ENCODE results near the gene FBXL17.

Gene FBXL17

GRCh38 chr5:107885601-107886000 is 496.3 kb downstream of the FBXL17 start:
- Histone ChIP-seq H2AFZ (ENCODE audit: low read length) (no peak overlapping the region), H3K79me2 (ENCODE audit: insufficient read depth, low read length) (no peaks in the 10 kb centered on the region), H3K27me3 (ENCODE audit: insufficient read depth, low read length, poor library complexity, severe bottlenecking) (no peaks in the 10 kb centered on the region), H3K36me3 (ENCODE audit: insufficient read depth, low read length) (no peaks in the 10 kb centered on the region), H3K4me3 (ENCODE audit: low read length, poor library complexity, severe bottlenecking) (no peak overlapping the region), H4K20me1 (ENCODE audit: insufficient read depth, low read length, poor library complexity, severe bottlenecking) (no peaks in the 10 kb centered on the region), H3K9me3 (ENCODE audit: insufficient read depth, low read depth, low read length) (no peaks in the 10 kb centered on the region), H3K9me2 (replicated peaks; ENCODE audit: low read depth, low read length) (no peaks in the 10 kb centered on the region), H3F3A (ENCODE audit: low read depth) (no peaks in the 10 kb centered on the region), H3K4me2 (ENCODE audit: low read depth, low read length, poor library complexity, severe bottlenecking) (peak overlapping the region; percentile 48), H3K9ac (ENCODE audit: low read depth, low read length, poor library complexity, severe bottlenecking) (no peak overlapping the region), H3K4me1 (ENCODE audit: insufficient read depth, low read length, poor library complexity, severe bottlenecking) (peaks cover 20% of the 10 kb centered on the region)
- no peak for TF ChIP-seq CTCF (conservative IDR thresholded peaks at IDR 0.05; ENCODE audit: low read length)
- TF ChIP-seq EZH2phosphoT487 (IDR thresholded peaks at IDR 0.05; ENCODE audit: borderline replicate concordance): no peak; the same call in 1 of the 2 replicates

- Histone ChIP-seq H4K20me1 (ENCODE audit: insufficient read depth, low read length, poor library complexity, severe bottlenecking) (no peaks in the 10 kb centered on the region), H2AFZ (ENCODE audit: low read length) (no peak overlapping the region), H3K4me3 (ENCODE audit: low read length, poor library complexity, severe bottlenecking) (no peak overlapping the region), H3K9me2 (replicated peaks; ENCODE audit: low read depth, low read length) (no peaks in the 10 kb centered on the region), H3K9me3 (ENCODE audit: insufficient read depth, low read depth, low read length) (no peaks in the 10 kb centered on the region), H3K79me2 (ENCODE audit: insufficient read depth, low read length) (no peaks in the 10 kb centered on the region), H3K9ac (ENCODE audit: low read depth, low read length, poor library complexity, severe bottlenecking) (no peak overlapping the region), H3K27me3 (ENCODE audit: insufficient read depth, low read length, poor library complexity, severe bottlenecking) (no peaks in the 10 kb centered on the region), H3K4me1 (ENCODE audit: insufficient read depth, low read length, poor library complexity, severe bottlenecking) (peaks cover 20% of the 10 kb centered on the region), H3F3A (ENCODE audit: low read depth) (no peaks in the 10 kb centered on the region), H3K4me2 (ENCODE audit: low read depth, low read length, poor library complexity, severe bottlenecking) (peak overlapping the region; percentile 48), H3K36me3 (ENCODE audit: insufficient read depth, low read length) (no peaks in the 10 kb centered on the region)
- TF ChIP-seq EZH2phosphoT487 (IDR thresholded peaks at IDR 0.05; ENCODE audit: borderline replicate concordance) (no peak), CTCF (conservative IDR thresholded peaks at IDR 0.05; ENCODE audit: low read length) (no peak)
Measured at GRCh38 chr5:107884871-107885270, 497.0 kb downstream of the FBXL17 start.

GRCh38 chr5:107878661-107879060 is 503.2 kb downstream of the FBXL17 start:
- Histone ChIP-seq H3K79me2 (ENCODE audit: insufficient read depth, low read length) (no peaks in the 10 kb centered on the region), H3K27me3 (ENCODE audit: insufficient read depth, low read length, poor library complexity, severe bottlenecking) (no peaks in the 10 kb centered on the region)

More at GRCh38 chr5:107878661-107879060, 503.2 kb downstream of the FBXL17 start:
- H3K36me3 ChIP-seq (ENCODE audit: insufficient read depth, low read length): no peaks in the 10 kb centered on the region
- no peaks in the 10 kb centered on the region for H3K9me3 ChIP-seq (ENCODE audit: insufficient read depth, low read depth, low read length)
- no peaks in the 10 kb centered on the region for H4K20me1 ChIP-seq (ENCODE audit: insufficient read depth, low read length, poor library complexity, severe bottlenecking)
- TF ChIP-seq CTCF (conservative IDR thresholded peaks at IDR 0.05; ENCODE audit: low read length): no peak
- TF ChIP-seq EZH2phosphoT487 (IDR thresholded peaks at IDR 0.05; ENCODE audit: borderline replicate concordance): no peak
- no peak overlapping the region for H3K4me2 ChIP-seq (ENCODE audit: low read depth, low read length, poor library complexity, severe bottlenecking)
- no peak overlapping the region for H3K4me3 ChIP-seq (ENCODE audit: low read length, poor library complexity, severe bottlenecking)
- no peaks in the 10 kb centered on the region for H3K9me2 ChIP-seq (replicated peaks; ENCODE audit: low read depth, low read length)
- no peak overlapping the region for H3K9ac ChIP-seq (ENCODE audit: low read depth, low read length, poor library complexity, severe bottlenecking)
- H3F3A ChIP-seq (ENCODE audit: low read depth): no peaks in the 10 kb centered on the region
- no peak overlapping the region for H2AFZ ChIP-seq (ENCODE audit: low read length)
- H3K4me1 ChIP-seq (ENCODE audit: insufficient read depth, low read length, poor library complexity, severe bottlenecking): no peaks in the 10 kb centered on the region
